NCI-H1092 (cell line): ENCODE measurements around the gene DNHD1.
A peak's percentile ranks its signal among the peaks of the same experiment; 100 is the strongest.

Experiments
- DNase-seq: peaks from one replicate; lab custom pipeline; 2025; lab: John Stamatoyannopoulos, UW

The DNHD1 gene

DNA sequence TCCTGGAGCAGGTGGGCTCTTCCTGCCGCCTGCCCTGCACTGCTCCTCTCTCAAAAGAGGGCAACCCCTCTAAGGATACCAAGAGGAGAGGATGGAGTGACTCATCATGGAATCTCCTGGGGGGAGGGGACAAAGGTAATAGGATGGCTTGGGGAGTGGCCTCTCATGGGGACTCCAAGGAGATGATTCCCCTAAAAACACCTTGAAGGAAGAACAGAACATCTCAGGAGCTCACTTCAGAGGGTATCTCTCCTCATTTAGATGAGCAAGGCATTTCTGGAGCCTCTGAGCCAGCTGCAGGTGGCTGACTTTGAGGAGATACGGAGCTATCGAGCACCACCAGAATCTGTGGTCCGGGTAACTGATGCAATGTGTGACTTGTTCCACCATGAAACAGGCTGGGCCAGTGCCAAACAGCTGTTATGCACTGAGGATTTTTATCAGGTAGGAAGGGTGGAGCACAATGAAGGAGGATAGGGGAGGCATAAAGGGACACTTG lies 66.1 kb downstream of the DNHD1 start:
- no peak for DNase-seq

DNA sequence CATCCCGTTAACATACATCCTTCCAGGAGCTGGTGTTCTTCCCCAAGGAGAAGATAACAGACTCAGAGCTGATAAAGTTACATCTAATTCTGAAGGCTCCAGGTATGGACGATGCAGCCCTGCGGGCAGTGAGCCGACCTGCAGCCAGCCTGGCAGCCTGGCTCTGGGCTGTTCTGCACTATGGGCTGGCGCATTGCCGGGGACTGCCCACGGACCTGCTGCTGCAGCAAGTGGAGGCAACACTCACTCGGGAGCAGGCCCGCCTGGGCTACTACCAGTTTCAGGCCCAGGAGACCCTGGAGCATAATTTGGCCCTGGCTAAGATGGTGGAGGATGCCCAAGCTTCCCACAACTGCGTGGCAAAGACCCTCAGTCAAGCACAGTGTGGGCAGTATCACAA lies 66.6 kb downstream of the DNHD1 start:
- no peak for DNase-seq

DNA sequence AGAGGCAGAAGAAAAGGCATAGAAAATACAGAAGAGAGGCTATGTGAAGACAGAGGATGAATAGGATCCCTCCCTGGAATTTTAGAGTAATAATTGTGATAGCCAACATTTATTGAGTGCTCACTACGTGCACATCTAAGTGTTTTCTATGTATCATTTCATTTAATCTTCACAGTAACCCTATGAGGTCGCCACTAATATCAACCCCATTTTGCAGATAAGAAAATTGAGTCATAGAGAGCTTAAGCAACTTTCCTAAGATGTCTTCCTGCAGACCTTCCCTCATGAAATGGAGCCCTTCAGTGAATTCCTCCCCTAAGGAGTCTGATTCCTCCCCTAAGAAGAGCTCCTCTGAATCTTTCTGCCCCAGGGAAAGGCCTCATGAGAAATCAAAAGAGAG lies 68.2 kb downstream of the DNHD1 start:
- no peak for DNase-seq

DNA sequence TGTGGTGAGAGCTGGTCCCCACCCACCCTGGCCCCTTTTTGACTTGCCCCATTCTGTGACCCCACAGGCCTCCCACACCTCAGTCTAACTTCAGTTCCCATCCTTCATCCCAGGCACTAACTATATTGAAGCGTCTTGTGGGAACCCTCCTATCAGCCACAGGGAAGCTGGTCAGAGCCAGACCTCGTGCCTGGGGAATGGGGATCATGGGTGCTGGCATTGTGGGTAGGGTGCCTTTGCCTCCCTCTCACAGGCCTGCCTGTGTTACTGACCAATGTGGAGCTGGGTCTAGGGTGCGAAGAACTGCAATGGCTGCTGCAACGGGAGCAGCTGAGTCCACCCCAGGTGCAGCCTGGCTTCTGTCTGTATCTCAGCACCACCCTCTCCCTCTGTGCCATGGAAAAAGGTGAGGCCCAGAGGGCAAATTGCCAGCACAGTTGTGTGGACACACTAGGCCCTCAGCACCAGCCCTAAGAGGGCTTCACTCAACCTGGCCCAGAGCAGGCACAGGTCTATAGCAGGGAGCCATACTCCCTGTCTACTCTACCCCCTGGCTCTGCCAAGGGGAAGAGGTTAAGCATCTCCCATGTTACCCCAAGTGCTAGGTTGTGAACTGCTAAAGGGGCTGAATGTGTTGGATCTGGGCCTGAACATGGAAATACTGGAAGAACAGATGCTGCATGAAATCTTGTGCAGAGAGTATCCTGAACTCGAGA lies 69.1 kb downstream of the DNHD1 start:
- DNase-seq, result no peak

DNA sequence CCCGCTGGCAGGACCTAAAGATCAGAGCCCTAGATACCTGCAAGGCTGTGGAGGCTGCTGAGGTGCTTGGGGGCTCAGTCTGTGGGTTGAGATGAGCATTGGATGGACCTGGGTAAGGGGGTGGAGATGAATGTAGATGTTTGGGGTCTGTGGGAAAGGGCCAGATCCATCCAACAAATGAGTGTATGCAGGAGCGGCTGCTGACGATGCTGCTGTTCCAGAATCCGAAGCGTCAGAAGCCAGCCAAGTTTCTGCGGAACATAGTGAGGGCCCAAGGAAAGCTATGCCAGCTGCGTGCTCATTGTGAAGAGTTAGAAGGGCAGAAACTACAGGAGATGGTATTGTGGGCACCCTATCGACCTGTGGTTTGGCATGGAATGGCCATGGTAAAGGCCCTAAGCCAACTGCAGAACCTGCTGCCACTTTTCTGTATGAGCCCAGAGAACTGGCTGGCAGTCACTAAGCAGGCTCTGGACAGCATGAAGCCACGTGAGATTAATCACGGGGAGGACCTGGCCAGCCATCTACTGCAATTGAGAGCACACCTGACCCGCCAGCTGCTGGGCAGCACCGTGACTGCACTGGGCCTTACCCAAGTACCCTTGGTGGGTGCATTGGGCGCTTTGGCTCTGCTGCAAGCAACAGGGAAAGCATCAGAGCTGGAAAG lies 69.8 kb downstream of the DNHD1 start:
- no peak for DNase-seq

DNA sequence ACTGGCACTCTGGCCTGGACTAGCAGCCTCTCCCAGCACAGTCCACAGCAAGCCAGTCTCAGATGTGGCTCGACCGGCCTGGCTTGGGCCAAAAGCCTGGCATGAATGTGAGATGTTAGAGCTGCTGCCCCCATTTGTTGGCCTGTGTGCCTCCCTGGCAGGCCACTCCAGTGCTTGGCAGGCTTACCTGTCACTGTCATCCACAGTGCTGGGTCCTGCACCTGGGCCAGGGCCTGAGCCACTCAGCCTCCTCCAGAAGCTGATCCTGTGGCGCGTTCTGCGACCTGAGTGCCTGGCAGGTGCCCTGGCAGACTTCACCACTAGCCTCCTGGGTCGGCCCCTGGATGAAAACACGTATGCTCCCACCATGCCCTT lies 70.3 kb downstream of the DNHD1 start:
- DNase-seq, result no peak

DNA sequence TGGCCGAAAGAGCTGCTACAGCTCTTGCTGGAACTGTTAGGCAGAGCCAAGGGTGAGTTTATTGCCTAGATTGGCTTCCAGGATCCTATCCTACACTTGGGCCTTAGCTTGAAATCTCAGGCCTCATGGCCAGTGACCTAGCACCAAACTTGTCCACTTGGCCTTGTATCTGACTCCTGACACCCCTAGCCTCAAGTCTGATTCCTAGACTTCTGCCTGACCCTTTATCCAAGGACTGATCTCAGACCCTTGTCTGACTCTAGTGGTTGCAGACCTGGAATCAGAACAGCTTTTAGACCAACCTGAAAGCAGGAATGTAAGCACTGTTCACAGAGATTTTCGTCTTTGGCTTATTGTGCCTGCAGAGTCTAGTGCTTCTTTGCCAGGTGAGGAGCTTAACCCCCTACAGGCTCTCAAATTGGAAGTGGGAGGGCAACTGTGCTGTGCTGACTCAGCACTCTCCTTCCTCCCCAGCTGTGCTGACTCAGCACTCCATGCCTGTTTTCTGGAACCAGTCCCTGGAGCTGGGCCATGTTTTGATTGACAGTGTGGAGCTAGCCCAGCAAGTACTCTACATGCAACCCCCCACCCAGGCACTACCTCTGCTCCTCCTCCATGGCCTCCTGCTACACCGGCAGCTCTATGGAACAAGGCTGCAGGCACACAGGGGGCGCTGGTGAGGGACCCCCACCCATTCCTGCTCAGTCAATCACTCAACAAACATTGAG lies 71.3 kb downstream of the DNHD1 start:
- peak; percentile 13 for DNase-seq

DNA sequence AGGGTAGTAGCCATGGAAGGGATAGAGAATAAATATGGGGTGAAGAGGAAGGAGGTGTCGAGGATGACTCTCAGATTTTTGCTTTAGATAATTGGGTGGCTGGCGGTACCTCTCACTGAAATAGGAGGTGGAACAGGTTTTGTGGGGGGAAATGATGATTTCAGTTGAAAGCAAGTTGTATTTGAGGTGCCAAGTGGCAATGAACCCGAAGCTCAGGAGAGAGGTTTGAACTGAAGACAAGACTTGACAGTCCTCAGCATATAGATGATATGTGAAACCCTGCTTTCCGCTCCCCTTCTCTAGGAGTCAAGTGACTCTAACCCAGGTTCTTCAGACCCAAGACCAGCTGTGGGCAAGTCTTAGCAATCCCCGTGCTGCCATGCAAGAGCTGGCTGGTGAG lies 72.6 kb downstream of the DNHD1 start:
- no peak for DNase-seq

DNA sequence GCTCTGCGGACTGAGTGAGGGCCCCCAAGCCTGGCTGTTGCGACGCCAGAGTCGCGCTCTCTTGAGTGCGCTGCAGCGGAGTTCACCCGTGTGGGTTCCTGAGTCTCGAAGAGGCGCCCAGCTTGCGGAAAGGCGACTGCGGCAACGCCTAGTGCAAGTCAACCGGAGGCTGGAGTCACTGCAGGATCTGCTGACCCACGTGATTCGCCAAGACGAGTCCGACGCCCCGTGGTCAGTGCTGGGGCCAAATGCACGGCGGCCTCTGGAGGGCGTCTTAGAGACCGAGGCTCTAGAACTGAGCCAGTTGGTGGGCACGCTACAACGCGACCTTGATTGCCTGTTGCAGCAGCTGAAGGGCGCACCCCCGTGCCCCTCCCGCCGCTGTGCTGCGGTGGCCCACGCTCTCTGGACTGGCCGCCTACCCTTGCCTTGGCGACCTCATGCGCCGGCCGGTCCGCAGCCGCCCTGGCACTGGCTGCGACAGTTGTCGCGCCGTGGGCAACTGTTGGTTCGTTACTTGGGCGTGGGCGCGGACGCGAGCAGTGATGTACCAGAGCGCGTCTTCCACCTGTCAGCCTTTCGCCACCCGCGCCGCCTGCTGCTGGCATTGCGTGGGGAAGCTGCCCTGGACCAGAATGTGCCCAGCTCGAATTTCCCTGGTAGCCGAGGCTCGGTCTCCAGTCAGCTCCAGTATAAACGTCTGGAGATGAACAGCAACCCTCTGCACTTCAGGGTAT lies 73.8 kb downstream of the DNHD1 start:
- no peak for DNase-seq

DNA sequence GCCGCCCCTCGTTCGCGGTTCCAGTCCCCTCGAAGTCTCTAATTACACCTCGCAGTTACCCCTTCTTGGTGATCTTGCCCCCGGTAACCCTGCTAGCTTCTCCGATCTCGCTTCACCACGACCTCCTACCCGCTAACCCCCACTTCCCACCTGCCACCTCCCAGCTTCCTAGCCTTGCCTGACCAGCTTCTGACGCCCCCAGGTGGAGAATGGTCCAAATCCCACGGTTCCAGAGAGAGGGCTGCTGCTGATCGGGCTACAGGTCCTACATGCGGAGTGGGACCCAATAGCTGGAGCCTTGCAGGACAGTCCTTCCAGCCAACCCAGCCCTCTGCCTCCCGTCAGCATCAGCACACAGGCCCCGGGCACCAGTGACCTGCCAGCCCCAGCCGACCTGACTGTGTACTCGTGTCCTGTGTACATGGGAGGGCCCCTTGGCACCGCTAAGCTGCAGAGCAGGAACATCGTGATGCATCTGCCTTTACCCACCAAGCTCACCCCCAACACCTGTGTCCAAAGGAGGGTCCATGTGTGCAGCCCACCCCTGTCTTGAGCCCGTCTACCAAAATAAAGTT lies 74.4 kb downstream of the DNHD1 start:
- no peak for DNase-seq

DNA sequence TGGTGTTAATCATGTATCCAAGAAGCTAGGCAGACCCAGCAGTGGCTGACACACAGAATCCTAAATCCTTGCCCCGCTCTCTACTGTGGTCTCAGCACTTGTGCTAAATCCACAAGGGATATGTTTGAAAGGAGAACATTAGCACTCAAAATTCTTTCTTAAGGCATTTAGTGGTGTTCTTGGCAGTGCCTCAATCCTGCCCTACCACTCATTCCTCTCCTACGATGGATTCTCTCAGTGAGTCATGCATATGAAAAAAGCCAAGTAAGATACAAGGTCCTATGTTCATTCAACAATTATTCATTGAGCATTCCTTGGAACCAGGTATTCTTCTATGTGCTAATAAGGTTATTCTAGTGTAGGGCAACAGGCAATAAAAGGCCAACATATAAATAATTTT lies 75.1 kb downstream of the DNHD1 start:
- DNase-seq, result no peak

DNA sequence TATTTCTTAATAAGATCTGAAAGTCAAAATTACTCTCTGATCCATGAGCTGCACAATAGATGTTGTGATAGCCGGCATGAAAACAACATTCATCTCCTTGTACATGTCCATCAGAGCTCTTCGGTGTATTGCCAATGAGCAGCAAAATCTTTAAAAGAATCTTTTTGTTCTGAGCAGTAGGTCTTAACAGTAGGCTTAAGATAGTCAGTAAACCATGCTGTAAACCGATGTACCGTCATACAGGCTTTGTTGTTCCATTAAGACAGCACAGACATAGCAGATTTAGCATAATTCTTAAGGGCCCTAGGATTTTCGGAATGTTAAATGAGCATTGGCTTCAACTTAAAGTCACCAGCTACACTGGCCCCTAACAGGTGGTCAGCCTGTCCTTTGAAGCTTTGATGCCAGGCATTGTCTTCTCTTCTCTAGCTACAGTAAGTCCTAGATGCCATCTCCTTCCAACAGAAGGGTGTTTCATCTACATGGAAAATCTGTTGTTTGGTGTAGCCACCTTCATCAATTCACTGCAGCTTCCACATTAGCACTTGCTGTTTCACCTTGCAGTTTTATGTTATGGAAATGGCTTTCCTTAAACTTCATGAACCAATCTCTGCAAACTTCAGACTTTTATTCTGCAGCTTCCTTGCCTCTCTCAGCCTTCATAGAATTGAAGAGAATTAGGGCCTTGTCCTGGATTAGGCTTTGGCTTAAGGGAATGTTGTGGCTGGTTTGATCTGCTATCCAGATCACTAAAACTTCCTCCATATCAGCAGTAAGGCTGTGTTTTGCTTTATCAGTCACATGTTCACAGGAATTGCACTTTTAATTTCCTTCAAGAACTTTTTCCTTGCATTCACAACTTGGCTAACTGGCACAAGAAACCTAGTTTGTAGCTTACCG lies 78.0 kb downstream of the DNHD1 start:
- no peak for DNase-seq

DNA sequence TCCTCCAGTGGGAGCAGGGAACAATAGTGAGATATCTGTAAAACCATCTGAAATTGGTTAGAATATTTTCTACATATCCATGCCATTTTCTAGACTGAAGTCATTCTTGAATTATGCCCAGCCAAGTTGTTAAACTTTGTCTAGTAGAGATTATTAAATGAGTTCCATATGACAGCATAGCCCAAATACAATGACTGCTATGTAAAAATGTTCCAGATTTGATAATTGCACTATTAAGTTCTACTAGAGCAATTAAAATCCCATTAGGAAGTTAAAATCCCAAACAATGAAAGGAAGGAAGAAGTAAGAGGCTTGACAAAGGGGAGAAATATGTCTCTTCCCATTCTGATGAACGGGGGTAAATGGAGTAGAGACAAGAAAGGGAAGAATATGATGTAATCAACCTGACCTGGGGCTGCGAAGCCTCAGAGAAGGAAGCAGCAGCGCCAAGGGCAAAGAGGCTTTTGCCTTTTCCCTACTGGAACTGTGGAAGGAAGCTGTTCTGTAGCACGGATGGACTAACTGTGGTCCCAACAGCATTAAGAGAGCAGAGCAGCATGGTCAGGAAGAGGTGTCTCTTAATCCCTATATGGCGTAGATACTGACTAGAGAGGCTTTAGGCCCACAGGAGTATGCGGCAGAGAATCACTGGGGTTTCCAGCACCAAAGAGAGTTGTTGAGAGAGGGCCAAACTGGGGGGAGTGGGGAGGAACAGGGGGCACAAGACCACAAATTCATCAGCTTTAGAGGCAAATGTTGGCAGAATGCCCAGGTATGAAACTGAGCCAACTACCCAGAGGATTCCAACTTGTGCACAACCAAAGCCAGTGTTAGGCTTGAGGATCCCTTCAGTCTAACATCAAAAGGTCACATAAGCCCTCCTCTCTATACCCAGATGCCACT lies 79.6 kb downstream of the DNHD1 start:
- peak; percentile 78 for DNase-seq

DNA sequence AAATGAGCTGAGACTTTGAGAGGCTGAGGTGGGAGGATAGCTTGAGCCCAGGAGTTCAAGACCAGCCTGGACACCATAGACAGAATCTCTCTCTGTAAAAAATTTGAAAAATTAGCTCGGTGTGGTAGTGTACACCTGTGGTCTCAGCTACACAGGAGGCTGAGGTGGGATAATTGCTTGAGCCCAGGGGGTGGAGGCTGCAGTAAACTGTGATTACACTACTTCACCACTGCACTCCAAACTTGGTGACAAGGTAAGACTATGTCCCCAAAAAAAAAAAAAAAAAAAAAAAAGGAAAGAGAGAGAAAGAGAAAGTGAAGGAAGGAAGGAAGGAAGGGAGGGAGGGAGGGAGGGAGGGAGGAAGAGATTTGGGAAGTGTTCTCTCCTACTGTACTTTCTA lies 81.1 kb downstream of the DNHD1 start:
- no peak for DNase-seq

DNA sequence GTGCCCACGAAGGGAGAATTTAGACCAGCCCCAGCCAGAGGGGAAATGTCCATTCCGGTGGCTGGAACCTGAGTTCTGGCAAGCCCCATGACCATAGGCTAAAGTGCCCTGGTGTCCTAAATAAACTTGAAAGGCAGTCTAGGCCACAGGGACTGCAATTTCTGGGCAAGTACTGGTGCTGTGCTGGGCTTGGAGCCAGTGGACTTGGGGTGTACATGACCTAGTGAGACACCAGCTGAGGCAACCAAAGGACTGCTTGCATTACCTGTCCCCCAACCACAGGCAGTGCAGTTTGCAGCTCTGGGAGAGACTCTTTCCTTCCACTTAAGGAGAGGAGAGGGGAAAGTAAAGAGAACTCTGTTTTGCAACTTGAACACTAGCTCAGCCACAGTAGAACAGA lies 82.6 kb downstream of the DNHD1 start:
- no peak for DNase-seq

DNA sequence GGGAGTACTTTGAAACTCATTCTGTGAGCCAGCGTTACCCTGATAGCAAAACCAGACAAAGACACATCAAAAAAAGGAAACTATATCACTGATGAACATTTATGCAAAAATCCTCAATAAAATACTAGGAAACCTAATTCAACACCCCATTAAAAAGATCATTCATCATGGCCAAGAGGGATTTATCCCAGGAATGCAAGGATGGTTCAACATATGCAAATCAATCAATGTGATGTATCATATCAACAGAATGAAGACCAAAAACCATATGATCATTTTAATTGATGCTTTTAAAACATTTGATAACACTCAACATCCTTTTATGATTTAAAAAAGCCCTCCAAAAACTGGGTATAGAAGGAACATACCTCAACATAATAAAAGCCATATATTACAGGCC lies 86.5 kb downstream of the DNHD1 start:
- DNase-seq, result no peak

DNA sequence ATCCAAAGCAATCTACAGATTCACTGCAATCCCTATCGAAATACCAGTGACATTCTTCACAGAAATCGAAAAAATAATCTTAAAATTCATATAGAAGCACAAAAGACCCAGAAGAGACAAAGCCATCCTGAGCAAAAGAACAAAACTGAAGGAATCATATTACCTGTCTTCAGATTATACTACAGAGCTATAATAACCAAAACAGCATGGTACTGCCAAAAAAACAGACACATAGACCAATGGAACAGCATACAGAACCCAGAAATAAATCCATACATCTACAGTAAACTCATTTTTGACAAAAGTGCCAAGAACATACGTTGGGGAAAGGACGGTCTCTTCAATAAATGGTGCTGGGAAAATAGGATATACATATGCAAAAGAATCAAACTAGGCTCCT lies 87.4 kb downstream of the DNHD1 start:
- no peak for DNase-seq

DNA sequence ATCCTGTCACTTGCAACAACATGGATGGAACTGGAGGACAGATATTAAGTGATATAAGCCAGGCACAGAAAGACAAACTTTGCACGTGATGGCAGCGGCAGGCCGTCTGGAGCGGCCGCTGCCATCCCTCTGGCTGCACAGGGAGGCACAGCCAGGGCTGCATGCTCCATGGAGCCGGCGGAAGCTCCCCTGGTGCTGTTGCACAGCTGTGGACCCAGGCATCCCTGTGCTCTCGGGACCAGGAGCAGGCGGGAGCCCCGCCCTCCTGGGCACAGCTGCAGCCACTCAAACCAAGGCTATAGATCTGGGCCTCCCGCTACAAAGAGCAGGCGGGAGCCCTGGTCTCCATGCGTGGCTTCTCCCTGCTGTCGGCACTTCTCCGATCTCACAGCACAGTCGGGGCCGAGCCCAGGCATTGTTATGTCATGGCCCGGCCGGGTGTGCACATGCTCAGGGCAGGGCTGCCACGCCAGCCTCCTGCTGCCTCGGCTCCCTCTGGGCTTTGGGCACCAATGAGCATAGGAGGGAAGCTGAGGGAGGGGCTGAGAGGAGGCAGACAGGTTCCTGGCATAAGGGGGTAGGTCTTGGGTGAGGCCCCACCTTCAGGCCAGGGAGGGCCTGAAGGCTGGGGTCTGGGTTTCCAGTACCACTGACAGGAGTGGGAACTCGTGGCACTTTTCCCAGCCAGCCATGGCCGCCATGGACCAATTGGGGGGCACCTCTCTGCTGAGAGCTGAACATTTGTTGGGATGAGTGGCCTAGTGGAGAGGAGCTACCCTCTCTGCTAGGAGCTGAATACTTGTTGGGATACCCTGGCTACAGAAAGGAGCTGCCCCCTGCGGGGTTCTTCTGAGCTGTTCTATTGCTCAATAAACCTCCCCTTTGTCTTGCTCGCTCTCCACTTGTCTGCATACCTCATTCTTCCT lies 89.6 kb downstream of the DNHD1 start:
- no peak for DNase-seq
